GM19099 (cell line): Measurements from ENCODE around the gene MAVS.

ENCODE experiments used
- POLR2A ChIP-seq: IDR thresholded peaks from 3 replicates; pipeline ENCODE4 v1.6.1; 2011; ENCODE audit warnings: low read depth; ENCODE audit not compliant: insufficient read length; ENCODE audit errors: extremely low read depth

Gene MAVS

DNA sequence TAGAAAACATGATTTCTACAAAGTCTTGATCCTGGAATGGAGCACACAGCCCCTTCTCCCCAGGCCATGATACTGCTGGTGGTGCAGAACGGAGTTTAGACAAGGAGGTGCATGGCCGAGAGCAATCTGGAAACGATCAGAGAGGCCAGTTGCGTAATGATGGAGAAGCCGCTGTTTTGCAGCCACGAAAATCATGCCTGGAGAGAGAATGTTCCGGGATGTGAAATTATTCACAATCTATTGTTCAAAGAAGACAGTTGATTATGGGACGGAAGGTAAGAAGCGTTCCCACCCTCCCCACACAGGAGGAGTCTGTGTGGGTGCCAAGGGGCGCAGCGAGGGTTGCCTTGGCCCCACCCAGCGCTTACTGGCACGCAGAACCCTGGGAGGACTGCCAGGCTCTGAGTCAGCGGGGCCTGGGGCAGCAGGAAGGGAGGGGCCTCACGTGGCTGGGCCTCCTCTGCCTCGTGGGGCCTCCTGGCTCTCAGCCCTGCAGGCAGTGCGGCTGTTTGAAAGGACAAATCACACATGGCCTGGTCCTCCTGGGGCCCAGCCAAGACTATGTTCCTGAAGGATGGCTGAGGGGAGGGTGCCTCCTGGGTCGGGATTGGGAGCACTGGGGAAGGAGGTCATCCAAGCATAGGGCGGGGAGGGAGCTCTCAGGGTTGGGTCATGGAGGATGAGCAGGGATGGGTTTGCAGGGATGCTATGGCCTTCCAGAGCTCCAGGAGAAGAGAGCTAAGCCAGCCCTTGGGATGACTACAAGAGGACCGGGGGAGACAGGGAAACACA lies 35.0 kb upstream of the MAVS start:
- no peak for TF ChIP-seq POLR2A

DNA sequence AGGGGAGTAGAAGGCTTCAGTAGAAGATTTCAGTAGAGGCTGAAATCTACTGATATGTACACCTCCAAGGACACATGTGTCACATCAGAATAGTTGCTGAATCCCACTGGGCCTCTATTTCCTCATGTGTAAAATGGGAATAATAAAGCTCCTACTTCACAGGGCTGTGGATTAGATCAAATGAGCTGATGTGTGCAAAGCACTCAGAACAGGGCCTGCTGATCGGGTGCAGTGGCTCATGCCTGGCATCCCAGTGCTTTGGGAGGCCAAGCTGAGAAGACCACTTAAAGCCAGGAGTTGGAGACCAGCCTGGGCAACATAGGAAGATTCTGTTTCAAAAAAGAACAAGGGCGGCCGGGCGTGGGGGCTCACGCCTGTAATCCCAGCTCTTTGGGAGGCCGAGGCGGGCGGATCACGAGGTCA lies 34.4 kb upstream of the MAVS start:
- TF ChIP-seq POLR2A: no peak

DNA sequence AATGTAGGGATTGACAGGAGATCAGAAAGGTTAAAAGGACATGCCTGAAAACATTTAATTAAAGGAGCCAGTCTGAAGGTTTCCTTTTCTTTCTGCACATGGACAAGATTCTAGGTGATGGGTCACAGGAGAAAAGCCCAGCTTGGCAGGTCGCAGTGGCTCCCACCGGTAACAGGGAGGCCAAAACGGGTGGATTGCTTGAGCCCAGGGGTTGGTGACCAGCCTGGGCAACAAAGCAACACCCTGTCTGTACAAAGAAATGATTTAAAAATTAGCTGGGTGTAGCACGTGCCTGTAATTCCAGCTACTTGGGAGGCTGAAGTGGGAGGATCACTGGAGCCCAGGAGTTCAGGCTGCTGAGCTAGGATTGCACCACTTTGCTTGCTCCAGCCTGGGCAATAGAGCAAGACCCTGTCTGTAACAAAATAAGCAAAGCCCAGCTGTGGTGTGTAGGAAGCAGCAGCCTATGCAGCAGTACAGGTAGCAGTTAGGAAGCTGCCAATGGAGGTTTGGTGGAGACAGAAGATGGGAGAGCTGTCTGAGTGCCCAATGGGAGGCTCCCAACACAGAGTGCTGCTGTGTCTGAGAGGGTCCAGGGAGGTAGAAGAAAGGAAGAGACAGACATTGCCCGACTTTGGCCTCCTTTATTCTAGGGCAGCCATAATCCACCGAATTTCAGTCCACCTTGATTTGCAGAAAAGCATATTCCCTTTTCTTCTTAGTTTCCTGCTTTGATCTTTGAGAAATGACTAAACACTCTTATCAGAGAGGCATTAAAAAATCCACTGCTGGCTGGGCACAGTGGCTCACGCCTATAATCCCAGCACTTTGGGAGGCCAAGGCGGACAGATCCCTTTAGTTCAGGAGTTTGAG lies 33.4 kb upstream of the MAVS start:
- TF ChIP-seq POLR2A: no peak

DNA sequence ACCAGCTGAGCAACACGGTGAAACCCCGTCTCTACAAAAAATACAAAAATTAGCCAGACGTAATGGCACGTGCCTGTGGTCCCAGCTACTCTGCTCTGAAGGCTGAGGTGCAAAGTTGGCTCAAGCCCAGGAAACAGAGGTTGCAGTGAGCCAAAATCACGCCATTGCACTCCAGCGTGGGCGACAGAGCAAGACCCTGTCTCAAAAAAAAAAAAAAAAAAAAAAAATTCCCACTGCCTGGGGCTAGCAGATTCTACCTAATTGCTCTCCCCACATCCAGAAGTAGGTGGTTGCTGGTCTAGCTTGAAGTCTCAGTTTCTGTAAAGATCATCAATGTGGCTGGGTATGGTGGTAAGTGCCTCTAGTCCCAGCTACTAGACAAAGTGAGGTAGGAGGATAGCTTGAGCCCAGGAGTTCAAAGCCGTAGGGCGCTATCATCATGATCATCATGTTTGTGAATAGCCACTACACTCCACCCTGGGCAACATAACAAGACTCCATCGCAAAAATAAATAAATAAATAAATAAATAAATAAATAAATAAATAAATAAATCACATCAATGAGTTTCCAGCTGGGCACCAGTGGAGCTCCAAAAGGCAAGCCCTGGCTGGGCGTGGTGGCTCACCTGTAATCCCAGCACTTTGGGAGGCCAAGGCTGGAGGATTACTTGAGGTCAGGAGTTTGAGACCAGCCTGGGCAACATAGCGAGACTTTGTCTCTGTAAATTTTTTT lies 32.6 kb upstream of the MAVS start:
- no peak for TF ChIP-seq POLR2A

DNA sequence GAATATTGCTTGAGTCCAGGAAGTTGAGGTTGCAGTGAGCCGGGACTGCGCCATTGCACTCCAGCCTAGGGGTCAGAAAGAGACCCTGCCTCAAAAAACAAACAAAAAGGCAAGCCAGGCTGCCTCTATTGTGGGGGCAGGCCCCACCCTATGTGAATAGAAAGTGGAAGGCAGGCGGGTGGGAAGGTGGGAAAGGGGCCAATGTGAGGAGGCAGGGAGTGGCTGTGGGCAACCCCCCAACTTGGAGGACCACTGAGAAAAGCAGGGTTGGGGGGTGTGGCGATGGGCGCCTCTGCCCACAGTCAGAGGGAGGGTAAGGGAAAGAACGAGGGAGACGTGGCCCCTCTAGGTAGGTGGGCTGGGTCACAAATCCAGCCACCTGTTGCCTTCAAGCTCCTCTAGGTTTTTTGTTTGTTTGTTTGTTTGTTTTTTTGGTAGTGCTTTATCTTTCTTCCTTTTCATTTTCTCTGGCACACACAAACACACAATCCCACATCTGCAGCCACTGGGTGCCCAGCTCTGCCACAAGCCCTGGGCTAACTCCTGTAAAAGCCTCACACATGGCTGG lies 31.6 kb upstream of the MAVS start:
- TF ChIP-seq POLR2A: no peak

DNA sequence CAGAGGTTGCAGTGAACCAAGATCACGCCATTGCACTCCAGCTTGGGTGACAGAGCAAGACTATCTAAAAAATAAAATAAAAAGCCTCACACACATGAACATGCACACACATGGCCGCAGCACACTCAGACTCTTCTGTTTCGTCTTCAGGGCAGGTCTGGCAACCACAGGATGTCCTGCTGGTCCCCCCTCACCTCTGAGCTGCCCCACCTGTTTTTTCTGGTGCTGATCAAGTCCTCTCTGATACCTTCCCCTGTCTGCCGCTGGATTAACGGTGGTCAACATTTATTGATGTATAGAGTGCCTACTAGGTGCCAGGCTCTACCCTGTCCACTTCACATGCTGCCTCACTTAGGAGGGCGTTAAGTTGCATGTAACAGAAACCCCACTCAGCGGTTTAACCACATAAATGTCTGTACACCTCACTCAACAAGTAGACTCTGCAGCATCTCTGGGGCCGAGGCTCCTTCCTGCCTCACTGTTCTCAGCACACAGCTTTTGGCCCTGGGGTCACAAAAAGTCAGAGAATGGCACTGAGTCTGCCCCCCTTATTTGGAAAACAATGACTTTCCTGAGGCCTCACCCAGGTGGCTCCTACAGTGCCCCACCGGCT lies 30.8 kb upstream of the MAVS start:
- no peak for TF ChIP-seq POLR2A

DNA sequence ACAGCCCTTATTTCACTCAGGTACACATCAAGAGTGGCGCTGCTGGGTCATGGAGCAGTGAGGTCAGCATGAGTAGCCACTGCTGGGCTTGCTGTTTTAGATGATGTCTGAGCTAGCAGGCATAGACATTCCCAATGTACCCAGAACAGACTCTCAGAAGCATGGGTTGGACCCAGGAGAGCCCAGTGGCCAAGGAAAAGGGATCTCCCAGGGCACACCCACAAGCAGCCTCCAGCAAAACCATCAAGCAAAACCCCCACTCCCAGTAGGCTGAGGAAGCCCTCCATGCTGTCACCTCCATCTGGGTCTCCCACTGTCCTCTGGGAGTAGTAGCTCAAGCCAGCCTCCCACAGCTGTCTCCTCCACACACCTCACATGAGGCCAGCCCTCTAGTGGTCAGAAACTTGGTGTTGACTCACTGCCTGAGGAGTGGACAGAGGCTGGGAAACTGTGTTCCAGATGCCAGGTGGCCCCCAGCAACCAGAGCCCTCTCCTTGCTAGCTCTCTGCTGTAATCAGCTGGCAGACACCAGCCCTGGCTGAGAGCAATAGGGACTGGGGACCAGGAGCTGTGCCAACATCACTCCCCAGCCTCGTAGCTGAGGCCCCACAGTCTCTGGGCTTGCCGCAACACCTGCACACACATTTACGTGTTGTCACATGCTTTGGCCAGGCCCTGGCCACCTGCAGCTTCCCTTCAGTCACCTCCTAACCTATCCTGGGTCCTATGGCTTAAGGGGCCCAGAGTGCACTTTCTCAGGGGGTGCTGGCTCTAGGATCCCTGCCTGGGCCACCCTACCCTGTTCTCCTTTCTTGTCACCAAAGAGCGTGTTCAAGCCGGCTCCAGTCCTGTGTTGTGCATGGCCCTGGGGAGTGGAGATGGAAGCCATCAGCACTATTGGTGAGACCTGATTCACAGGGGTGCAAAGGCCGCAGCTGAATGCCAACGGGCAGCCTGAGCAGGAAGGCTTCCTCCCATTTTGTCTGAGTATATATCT lies 28.2 kb upstream of the MAVS start:
- TF ChIP-seq POLR2A: no peak

DNA sequence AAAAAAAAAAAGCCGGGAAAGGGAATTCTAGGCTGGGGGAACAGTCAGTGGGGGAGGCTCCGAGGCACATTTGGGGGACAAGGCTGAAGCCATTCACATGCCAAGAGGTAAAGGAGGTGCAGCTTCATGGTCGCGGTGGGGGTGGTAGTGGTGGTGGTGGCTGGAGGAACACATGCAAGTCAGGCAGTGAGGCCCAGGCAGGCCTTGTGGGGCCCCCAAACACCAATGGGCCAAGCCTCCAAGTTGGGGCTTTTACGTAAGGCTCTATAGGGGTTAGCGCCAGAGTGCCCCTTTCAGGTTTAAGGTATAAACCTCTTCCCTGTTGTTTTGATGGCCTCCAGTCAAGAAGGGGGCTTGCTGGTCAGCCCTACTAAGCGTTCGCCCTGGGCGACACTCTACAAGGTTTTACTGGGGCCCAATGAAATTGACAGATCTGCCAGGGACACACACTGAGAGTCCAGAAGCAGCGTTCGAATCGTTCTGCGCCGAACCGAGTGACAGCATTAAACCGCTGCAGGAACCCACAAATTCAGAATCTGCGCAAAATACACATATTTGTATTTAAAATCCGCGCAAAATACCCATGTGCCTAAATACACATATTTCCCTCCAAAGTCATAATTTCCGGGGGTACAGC lies 27.1 kb upstream of the MAVS start:
- no peak for TF ChIP-seq POLR2A

DNA sequence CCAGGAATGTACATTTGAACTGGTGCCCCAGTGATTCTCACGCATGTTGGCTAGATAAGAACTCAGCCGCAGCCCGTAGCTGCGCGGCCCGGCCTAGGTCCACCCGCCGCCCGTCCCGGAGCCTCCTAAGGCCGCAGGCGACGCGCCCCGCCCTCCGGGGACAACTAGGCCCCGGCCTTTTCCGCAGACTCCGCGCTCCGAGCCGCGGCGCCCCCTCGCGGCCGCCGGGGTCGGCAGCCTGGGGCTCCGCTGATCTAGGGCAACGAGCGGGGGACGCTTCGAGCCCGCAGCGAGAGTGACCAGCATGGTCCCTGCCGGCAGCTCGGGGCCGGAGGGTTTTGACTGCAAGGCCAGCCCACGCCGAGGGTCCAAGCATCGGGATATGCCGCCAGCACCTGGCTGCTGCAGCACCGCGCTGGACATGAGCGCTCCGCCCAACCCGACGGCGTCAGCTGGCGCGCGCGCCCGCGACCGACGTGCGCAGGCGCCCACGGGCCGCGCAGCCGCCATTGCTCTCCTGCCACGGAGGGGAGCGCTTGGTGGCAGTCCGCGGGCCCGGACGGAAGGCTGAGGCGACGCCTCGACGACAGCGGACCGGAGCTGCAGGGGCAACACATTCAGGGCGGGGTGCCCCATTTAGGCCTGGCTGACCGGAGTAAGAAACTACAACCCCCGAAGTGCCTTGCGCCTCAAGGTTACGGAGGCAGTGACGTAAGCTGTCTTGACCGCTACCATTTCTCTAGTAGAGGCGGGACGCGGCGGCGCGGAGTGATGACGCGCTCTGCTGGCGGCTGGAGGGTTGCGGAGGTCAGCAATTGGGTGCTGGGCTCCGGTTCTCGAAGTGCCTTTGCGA lies 26.4 kb upstream of the MAVS start, which contains the start of gene AP5S1:
Gene AP5S1 (plus strand): TSS at position 500 of the 853 bp plus-strand sequence. CDS start 1,571 bp downstream, outside the sequence.
- peak; percentile 91 for TF ChIP-seq POLR2A

DNA sequence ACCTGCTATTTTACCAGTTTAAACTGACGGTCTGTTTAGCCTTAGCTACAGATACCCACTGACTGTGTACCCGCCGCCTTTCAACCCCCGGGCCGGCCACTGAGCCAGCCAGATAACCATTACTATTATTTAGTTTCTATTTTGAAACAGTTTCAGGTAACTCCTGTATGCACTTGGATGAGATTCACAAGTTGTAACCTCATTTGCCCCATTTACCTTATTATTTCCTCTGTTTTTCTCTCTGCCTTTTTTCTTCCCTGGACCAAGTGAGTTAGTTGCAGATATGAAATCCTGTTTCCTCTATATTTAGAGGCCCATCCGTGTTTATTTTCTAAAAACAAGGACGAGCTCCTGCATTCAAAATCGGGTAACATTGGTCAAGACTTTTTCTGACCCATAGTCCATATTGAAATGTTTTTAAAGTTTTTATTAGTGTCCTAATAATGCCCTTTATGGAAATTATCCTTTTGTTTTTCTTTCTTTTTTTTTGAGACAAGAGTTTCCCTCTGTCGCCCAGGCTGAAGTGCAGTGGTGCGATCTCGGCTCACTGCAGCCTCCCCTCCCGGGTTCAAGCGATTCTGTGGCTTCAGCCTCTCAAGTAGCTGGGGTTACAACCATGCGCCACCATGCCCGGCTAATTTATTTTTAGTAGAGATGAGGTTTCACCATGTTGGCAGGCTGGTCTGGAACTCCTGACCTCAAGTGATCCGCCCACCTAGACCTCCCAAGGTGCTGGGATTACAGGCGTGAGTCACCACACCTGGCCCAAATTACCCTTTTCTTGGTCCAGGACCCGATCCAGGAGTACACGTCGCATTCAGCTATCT lies 25.5 kb upstream of the MAVS start:
- no peak for TF ChIP-seq POLR2A

DNA sequence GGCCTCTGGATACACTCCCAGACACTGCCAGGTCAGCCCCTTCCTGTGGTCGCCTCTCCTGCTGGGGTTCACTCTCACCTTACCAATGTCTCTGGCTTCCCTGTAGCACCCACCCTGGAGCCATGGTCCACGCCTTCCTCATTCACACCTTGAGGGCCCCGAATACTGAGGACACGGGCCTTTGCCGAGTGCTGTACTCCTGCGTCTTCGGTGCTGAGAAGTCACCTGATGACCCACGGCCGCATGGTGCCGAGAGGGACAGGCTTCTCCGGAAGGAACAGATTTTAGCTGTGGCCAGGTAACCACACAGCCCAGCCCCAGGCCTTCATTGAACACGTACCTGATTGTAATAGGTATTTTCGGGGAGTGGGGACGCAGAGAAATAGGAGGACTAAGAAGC lies 24.6 kb upstream of the MAVS start:
- no peak for TF ChIP-seq POLR2A
